Neural progenitor cell (in vitro differentiated cells): ENCODE results near the gene MATR3. TPM values are rescaled to one million over a fixed set of nuclear protein-coding genes. Genes with fewer than 3 reads are reported as not detected.

ENCODE experiments used
- DNase-seq: peaks from one replicate; pipeline ENCODE4 v3.0.0-alpha.2; 2016; ENCODE audit warnings: low spot score
- H2AFZ ChIP-seq: fragments of 200-600 bp; sonication (generic); replicated peaks from 2 replicates; pipeline ENCODE4 v1.6.1; 2016; ENCODE audit warnings: antibody characterized with exemption
- H3F3A ChIP-seq: fragments of 200-600 bp; sonication (generic); 2 replicates; pipeline ENCODE4 v1.6.1; 2016; ENCODE audit warnings: antibody characterized with exemption, low read depth
- H3K27ac ChIP-seq: fragments of 200-600 bp; sonication (generic); 2 replicates; pipeline ENCODE4 v1.5.1; 2016; ENCODE audit warnings: mild to moderate bottlenecking
- H3K27me3 ChIP-seq: fragments of 200-600 bp; sonication (generic); 2 replicates; pipeline ENCODE4 v1.6.1; 2016; ENCODE audit warnings: mild to moderate bottlenecking, moderate library complexity
- H3K36me3 ChIP-seq: fragments of 200-600 bp; sonication (generic); 2 replicates; pipeline ENCODE4 v1.5.1; 2016
- H3K4me1 ChIP-seq: fragments of 200-600 bp; sonication (generic); 2 replicates; pipeline ENCODE4 v1.6.1; 2016; ENCODE audit warnings: mixed run types
- H3K4me2 ChIP-seq: fragments of 200-600 bp; sonication (generic); 2 replicates; pipeline ENCODE4 v1.6.1; 2016
- H3K4me3 ChIP-seq: fragments of 200-600 bp; sonication (generic); 2 replicates; pipeline ENCODE4 v1.5.1; 2016
- H3K79me2 ChIP-seq: fragments of 200-600 bp; sonication (generic); 2 replicates; pipeline ENCODE4 v1.6.1; 2016; ENCODE audit warnings: low read depth
- H3K9ac ChIP-seq: fragments of 200-600 bp; sonication (generic); 2 replicates; pipeline ENCODE4 v1.6.1; 2016
- H3K9me3 ChIP-seq: fragments of 200-600 bp; sonication (generic); 2 replicates; pipeline ENCODE4 v1.5.1; 2016; ENCODE audit warnings: low read depth
- H4K20me1 ChIP-seq: fragments of 200-600 bp; sonication (generic); 2 replicates; pipeline ENCODE4 v1.6.1; 2016; ENCODE audit warnings: low read depth
- H3K27ac Mint-ChIP-seq: 3 replicates; pipeline ENCODE4 v1.8.0; 2021; ENCODE audit warnings: mixed read lengths
- H3K27me3 Mint-ChIP-seq: 2 replicates; pipeline ENCODE4 v1.8.0; 2022; ENCODE audit warnings: low read depth, mild to moderate bottlenecking, inconsistent platforms, moderate library complexity, mixed read lengths; ENCODE audit not compliant: insufficient read depth
- H3K36me3 Mint-ChIP-seq: 3 replicates; pipeline ENCODE4 v1.8.0; 2021; ENCODE audit warnings: mixed read lengths
- H3K4me1 Mint-ChIP-seq: 3 replicates; pipeline ENCODE4 v1.8.0; 2021; ENCODE audit warnings: mixed read lengths
- H3K4me3 Mint-ChIP-seq: 3 replicates; pipeline ENCODE4 v1.8.0; 2021; ENCODE audit warnings: mild to moderate bottlenecking, moderate library complexity, mixed read lengths
- H3K9me3 Mint-ChIP-seq: 3 replicates; pipeline ENCODE4 v1.8.0; 2020; ENCODE audit warnings: mixed read lengths
- CTCF ChIP-seq: fragments of 200-600 bp; sonication (generic); IDR thresholded peaks from 2 replicates; pipeline ENCODE4 v1.5.1; 2017; ENCODE audit warnings: antibody characterized with exemption, mild to moderate bottlenecking
- EZH2 ChIP-seq: fragments of 200-600 bp; sonication (generic); IDR thresholded peaks from 2 replicates; pipeline ENCODE4 v1.6.1; 2017; ENCODE audit warnings: antibody characterized with exemption, mild to moderate bottlenecking, moderate library complexity
- EZH2phosphoT487 ChIP-seq: fragments of 200-600 bp; sonication (generic); IDR thresholded peaks from 2 replicates; pipeline ENCODE4 v1.6.1; 2017; ENCODE audit warnings: antibody characterized with exemption
- total RNA-seq: library from RNA; depleted of rRNA; stranded (reverse); fragments of >200 nt; gene quantifications from 2 replicates; pipeline ENCODE4 v1.2.3, GENCODE V29; 2015; ENCODE audit warnings: low replicate concordance

Gene MATR3
- 680 and 1,185 TPM in 2 replicates for total RNA-seq

GRCh38 chr5:139293507-139294373, at the start of gene MATR3:
TSS of gene MATR3 (plus strand) at chr5:139293740. CDS start at chr5:139307416, 13,676 bp downstream.
- Histone ChIP-seq H3K4me2 (peak within 1 kb of the TSS; percentile 95), H3K36me3 (no peaks in the 10 kb centered on the region), H3K27ac (peak within 1 kb of the TSS; percentile 100), H3K4me3 (peak within 1 kb of the TSS; percentile 79), H4K20me1 (peaks cover 43% of the 10 kb centered on the region), H3K27me3 (no peaks in the 10 kb centered on the region), H3K9ac (peak within 1 kb of the TSS; percentile 99), H3K4me1 (peaks cover 33% of the 10 kb centered on the region), H3K79me2 (peaks cover 60% of the 10 kb centered on the region), H2AFZ (peak within 1 kb of the TSS; percentile 79), H3K9me3 (no peaks in the 10 kb centered on the region), H3F3A (peaks cover 49% of the 10 kb centered on the region)
- peaks cover 14% of the 10 kb centered on the region for H3K36me3 Mint-ChIP-seq
- no peak for TF ChIP-seq CTCF
- no peak for TF ChIP-seq EZH2
- no peak for TF ChIP-seq EZH2phosphoT487
- peaks cover 27% of the 10 kb centered on the region for H3K4me1 Mint-ChIP-seq
- no peaks in the 10 kb centered on the region for H3K9me3 Mint-ChIP-seq
- DNase-seq = peak; percentile 98
- H3K27me3 Mint-ChIP-seq = peaks cover 10% of the 10 kb centered on the region
- H3K4me3 Mint-ChIP-seq = peak within 1 kb of the TSS; percentile 99
- peak within 1 kb of the TSS; percentile 99 for H3K27ac Mint-ChIP-seq

GRCh38 chr5:139245637-139246339, 47.8 kb upstream of the MATR3 start:
- H4K20me1 ChIP-seq = no peaks in the 10 kb centered on the region
- Mint-ChIP-seq H3K36me3 (no peaks in the 10 kb centered on the region), H3K9me3 (no peaks in the 10 kb centered on the region), H3K27ac (no peak overlapping the region), H3K4me1 (peaks cover 23% of the 10 kb centered on the region), H3K4me3 (no peak overlapping the region), H3K27me3 (no peaks in the 10 kb centered on the region)
- TF ChIP-seq EZH2 = no peak
- no peaks in the 10 kb centered on the region for H3K9me3 ChIP-seq
- peaks cover 3% of the 10 kb centered on the region for H3K4me1 ChIP-seq
- no peak overlapping the region for H3K27ac ChIP-seq
- H3K27me3 ChIP-seq = no peaks in the 10 kb centered on the region
- H3K9ac ChIP-seq = no peak overlapping the region
- peak overlapping the region; percentile 5 for H2AFZ ChIP-seq
- no peaks in the 10 kb centered on the region for H3K79me2 ChIP-seq
- H3K36me3 ChIP-seq = no peaks in the 10 kb centered on the region
- no peak overlapping the region for H3K4me2 ChIP-seq
- DNase-seq = no peak
- H3F3A ChIP-seq = no peaks in the 10 kb centered on the region
- H3K4me3 ChIP-seq = no peak overlapping the region

GRCh38 chr5:139246394-139246793, 47.1 kb upstream of the MATR3 start:
- H3K4me3 Mint-ChIP-seq = no peak overlapping the region
- no peaks in the 10 kb centered on the region for H3F3A ChIP-seq
- no peak overlapping the region for H3K27ac ChIP-seq
- no peaks in the 10 kb centered on the region for H3K4me1 ChIP-seq
- DNase-seq = no peak
- no peak overlapping the region for H3K4me2 ChIP-seq
- H3K36me3 ChIP-seq = no peaks in the 10 kb centered on the region
- no peak overlapping the region for H3K9ac ChIP-seq
- H3K4me1 Mint-ChIP-seq = peaks cover 21% of the 10 kb centered on the region
- H3K27ac Mint-ChIP-seq = peak overlapping the region; percentile 71
- no peaks in the 10 kb centered on the region for H3K27me3 Mint-ChIP-seq
- no peaks in the 10 kb centered on the region for H3K79me2 ChIP-seq
- no peak for TF ChIP-seq EZH2phosphoT487
- TF ChIP-seq EZH2 = no peak
- TF ChIP-seq CTCF = no peak
- H4K20me1 ChIP-seq = no peaks in the 10 kb centered on the region
- no peaks in the 10 kb centered on the region for H3K9me3 Mint-ChIP-seq
- no peak overlapping the region for H3K4me3 ChIP-seq
- no peaks in the 10 kb centered on the region for H3K36me3 Mint-ChIP-seq
- H3K27me3 ChIP-seq = no peaks in the 10 kb centered on the region
- H3K9me3 ChIP-seq = no peaks in the 10 kb centered on the region
- H2AFZ ChIP-seq = peak overlapping the region; percentile 5
